DOHH2 (cell line): ENCODE measurements around the gene TMEM52B.

Source experiments
- EZH2phosphoT487 ChIP-seq: fragments of 200-600 bp; sonication (generic); IDR thresholded peaks from 2 replicates; pipeline ENCODE4 v1.6.1; 2017; ENCODE audit warnings: borderline replicate concordance, mild to moderate bottlenecking, antibody characterized with exemption, low read length, moderate library complexity, mixed read lengths
- TF ChIP-seq, protein P1 (sequence below): fragments of 200-600 bp; sonication (generic); IDR thresholded peaks from one replicate; pipeline ENCODE4 v1.5.1; 2014; ENCODE audit warnings: antibody characterized with exemption, mild to moderate bottlenecking, low read depth, low read length; ENCODE audit not compliant: poor library complexity, severe bottlenecking

DNA sequence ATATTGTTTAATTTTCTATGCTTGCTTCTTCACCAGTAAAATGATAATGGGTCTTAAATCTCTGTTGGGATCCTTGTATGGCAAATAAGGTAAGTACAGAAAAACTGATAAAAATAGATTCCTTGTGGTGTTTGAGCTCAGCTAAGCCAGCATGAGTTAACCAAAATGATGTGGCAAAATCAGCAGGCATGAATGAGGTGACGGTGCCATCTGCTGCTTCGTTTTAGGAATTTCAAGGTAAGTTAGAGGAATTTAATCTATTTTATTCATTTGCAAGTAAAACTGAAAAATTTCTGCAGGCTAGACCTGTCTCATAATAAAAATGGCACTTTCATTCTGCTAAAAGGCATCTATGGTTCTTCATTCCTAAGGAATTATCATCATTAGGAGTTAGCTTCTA is 38.8 kb upstream of the TMEM52B start:
- TF ChIP-seq, protein P1, sequence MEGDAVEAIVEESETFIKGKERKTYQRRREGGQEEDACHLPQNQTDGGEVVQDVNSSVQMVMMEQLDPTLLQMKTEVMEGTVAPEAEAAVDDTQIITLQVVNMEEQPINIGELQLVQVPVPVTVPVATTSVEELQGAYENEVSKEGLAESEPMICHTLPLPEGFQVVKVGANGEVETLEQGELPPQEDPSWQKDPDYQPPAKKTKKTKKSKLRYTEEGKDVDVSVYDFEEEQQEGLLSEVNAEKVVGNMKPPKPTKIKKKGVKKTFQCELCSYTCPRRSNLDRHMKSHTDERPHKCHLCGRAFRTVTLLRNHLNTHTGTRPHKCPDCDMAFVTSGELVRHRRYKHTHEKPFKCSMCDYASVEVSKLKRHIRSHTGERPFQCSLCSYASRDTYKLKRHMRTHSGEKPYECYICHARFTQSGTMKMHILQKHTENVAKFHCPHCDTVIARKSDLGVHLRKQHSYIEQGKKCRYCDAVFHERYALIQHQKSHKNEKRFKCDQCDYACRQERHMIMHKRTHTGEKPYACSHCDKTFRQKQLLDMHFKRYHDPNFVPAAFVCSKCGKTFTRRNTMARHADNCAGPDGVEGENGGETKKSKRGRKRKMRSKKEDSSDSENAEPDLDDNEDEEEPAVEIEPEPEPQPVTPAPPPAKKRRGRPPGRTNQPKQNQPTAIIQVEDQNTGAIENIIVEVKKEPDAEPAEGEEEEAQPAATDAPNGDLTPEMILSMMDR = no peak
- TF ChIP-seq EZH2phosphoT487 = no peak
